Esophagus muscularis mucosa (tissue), 4 donors: ENCODE results near the gene HEATR1. TPM values are rescaled to one million over a fixed set of nuclear protein-coding genes. Genes with fewer than 3 reads are reported as not detected.

Experiments used
- DNase-seq: peaks from one replicate; pipeline ENCODE4 v3.0.0-alpha.2; 2017; ENCODE audit errors: extremely low spot score
- H3K27ac ChIP-seq, 4 donors: fragments of 200-600 bp; sonication (generic); replicated peaks in 1 of 4; 1 replicate in 3 of 4; 2 replicates in 1 of 4; pipeline ENCODE4 v1.5.1; 2016 to 2019; ENCODE audit warnings: mild to moderate bottlenecking in 1 of 4
- H3K27me3 ChIP-seq, 4 donors: fragments of 200-600 bp; sonication (generic); one replicate each; pipeline versions ENCODE4 v1.5.1 to v1.6.0; 2016 to 2019
- H3K36me3 ChIP-seq, 4 donors: fragments of 200-600 bp; sonication (generic); one replicate each; pipeline ENCODE4 v1.5.1; 2016 to 2019
- H3K4me1 ChIP-seq, 4 donors: fragments of 200-600 bp; sonication (generic); one replicate each; pipeline ENCODE4 v1.5.1; 2016 to 2019
- H3K4me3 ChIP-seq, 4 donors: fragments of 200-600 bp; sonication (generic); 1 replicate in 2 of 4; 2 replicates in 2 of 4; pipeline ENCODE4 v1.5.1; 2016 to 2019; ENCODE audit warnings: mild to moderate bottlenecking in 4 of 4, moderate library complexity in 1 of 4
- H3K9me3 ChIP-seq, 4 donors: fragments of 200-600 bp; sonication (generic); 1 replicate in 3 of 4; 2 replicates in 1 of 4; pipeline ENCODE4 v1.5.1; 2016 to 2019
- EP300 ChIP-seq: sonication (generic); formaldehyde crosslinking; IDR thresholded peaks from one replicate; pipeline ENCODE4 v1.6.1; 2017; ENCODE audit warnings: antibody characterized with exemption
- POLR2A ChIP-seq: fragments of 450-650 bp; IDR thresholded peaks from one replicate; pipeline ENCODE4 v1.6.1; 2017; ENCODE audit warnings: antibody characterized with exemption, moderate library complexity, mild to moderate bottlenecking, low read depth
- POLR2AphosphoS5 ChIP-seq, 2 donors: sonication (generic); formaldehyde crosslinking; IDR thresholded peaks; one replicate each; pipeline ENCODE4 v1.6.1; 2017; ENCODE audit warnings: antibody characterized with exemption in 2 of 2
- WGBS: methylation state at CpG from one replicate; pipeline ENCODE4 v1.1.5; 2018; 5-methylcytosine and 5-hydroxymethylcytosine counted together
- intact Hi-C: fragments of 100-400 bp; cut with DNase I; formaldehyde crosslinking; loops from one replicate; pipeline ENCODE4 v1.15.1; 2023
- total RNA-seq, 4 donors: library from RNA; depleted of rRNA; stranded (reverse); fragments of >200 nt; gene quantifications; one replicate each; pipeline versions ENCODE4 v1.1.0 to v1.2.1, GENCODE V29; 2016
- TF ChIP-seq, protein P1 (sequence below), 3 experiments: fragments of 200-600 bp in 2 of 3; fragments of 450-650 bp in 1 of 3; sonication (generic) in 2 of 3; IDR thresholded peaks; one replicate each; pipeline ENCODE4 v1.5.1; 2017 to 2019; ENCODE audit warnings: antibody characterized with exemption in 3 of 3, mild to moderate bottlenecking in 2 of 3, moderate library complexity in 1 of 3

The HEATR1 gene
- total RNA-seq, 4 donors from 2014 or later: 15.2 to 17.2 (median 16.3) TPM

- Histone ChIP-seq H3K36me3 (no peaks in the 10 kb centered on the region), H3K27ac (no peak overlapping the region), H3K4me3 (no peak overlapping the region), H3K27me3 (no peaks in the 10 kb centered on the region), H3K4me1 (no peaks in the 10 kb centered on the region), H3K9me3 (peaks cover 0 to 20% (median 13%) of the 10 kb centered on the region in 4 donors)
- intact Hi-C loops: no loop called here
- no peak for TF ChIP-seq EP300
- TF ChIP-seq, protein P1, sequence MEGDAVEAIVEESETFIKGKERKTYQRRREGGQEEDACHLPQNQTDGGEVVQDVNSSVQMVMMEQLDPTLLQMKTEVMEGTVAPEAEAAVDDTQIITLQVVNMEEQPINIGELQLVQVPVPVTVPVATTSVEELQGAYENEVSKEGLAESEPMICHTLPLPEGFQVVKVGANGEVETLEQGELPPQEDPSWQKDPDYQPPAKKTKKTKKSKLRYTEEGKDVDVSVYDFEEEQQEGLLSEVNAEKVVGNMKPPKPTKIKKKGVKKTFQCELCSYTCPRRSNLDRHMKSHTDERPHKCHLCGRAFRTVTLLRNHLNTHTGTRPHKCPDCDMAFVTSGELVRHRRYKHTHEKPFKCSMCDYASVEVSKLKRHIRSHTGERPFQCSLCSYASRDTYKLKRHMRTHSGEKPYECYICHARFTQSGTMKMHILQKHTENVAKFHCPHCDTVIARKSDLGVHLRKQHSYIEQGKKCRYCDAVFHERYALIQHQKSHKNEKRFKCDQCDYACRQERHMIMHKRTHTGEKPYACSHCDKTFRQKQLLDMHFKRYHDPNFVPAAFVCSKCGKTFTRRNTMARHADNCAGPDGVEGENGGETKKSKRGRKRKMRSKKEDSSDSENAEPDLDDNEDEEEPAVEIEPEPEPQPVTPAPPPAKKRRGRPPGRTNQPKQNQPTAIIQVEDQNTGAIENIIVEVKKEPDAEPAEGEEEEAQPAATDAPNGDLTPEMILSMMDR (IDR thresholded peaks at IDR 0.05): no peak
- TF ChIP-seq POLR2A: no peak
- WGBS: 69% methylated on average over 4 of the region's 4 CpGs
- DNase-seq: no peak
Measured at GRCh38 chr1:236623371-236624166, 19.3 kb upstream of the HEATR1 start.

DNA sequence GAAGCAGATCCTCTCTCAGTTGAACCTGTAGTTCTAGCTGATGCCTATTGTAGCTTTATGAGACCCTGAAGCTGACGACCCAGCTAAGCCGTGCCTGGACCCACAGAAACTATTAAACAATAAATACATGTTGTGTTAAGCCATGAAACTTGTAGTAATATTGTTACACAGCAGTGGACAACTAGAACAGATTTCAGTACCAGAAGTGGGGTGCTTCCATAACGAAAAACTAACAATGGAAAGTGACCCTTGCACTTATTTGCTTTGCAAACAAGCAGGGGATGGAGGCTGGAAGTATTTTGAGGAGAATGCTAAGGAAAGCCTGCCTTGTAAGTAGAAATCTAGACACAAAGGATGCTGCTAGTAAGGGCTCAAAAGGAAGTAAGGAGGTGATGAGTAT is 18.1 kb upstream of the HEATR1 start:
- H3K4me1 ChIP-seq: no peaks in the 10 kb centered on the region
- WGBS: 63% methylated on average over 3 of the region's 3 CpGs

DNA sequence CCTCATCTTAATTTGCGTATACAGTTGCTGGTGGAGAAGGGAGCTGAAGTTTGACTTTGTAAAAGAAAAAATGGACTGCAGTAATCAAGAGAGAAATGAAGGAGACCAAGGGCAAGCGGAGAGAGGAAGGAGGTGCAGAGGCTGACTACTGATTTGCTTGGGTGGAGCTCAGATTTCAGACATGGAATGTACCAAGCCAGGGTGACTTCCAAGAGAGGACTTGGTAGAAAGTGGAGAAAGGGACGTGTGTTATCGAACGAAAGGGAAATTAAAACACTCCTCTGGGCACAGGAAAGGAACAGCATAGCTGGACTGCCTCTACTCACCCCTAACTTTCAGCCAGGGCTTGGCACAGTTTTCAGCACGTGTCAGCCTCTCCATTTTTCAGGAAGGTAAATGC is 15.1 kb upstream of the HEATR1 start:
- H3K4me1 ChIP-seq: no peaks in the 10 kb centered on the region
- H3K4me3 ChIP-seq: no peak overlapping the region
- H3K9me3 ChIP-seq: peaks cover 0 to 20% (median 13%) of the 10 kb centered on the region in 4 donors
- no peak overlapping the region for H3K27ac ChIP-seq
- no peaks in the 10 kb centered on the region for H3K36me3 ChIP-seq
- TF ChIP-seq, protein P1 (IDR thresholded peaks at IDR 0.05): no peak
- TF ChIP-seq POLR2AphosphoS5 (IDR thresholded peaks at IDR 0.05): no peak
- TF ChIP-seq POLR2A: no peak
- TF ChIP-seq EP300: no peak
- intact Hi-C loops: no loop called here
- WGBS: 86% methylated on average over 6 of the region's 6 CpGs
- peaks cover 0 to 5% (median 0%) of the 10 kb centered on the region in 4 donors for H3K27me3 ChIP-seq
- no peak for DNase-seq

More for the DNA sequence above, 18.1 kb upstream of the HEATR1 start:
- Histone ChIP-seq H3K9me3 (peaks cover 0 to 20% (median 13%) of the 10 kb centered on the region in 4 donors), H3K27me3 (no peaks in the 10 kb centered on the region), H3K36me3 (no peaks in the 10 kb centered on the region), H3K4me3 (no peak overlapping the region), H3K27ac (no peak overlapping the region)
- intact Hi-C loops: no loop called here
- TF ChIP-seq, protein P1 (IDR thresholded peaks at IDR 0.05): no peak
- no peak for TF ChIP-seq EP300
- no peak for DNase-seq

DNA sequence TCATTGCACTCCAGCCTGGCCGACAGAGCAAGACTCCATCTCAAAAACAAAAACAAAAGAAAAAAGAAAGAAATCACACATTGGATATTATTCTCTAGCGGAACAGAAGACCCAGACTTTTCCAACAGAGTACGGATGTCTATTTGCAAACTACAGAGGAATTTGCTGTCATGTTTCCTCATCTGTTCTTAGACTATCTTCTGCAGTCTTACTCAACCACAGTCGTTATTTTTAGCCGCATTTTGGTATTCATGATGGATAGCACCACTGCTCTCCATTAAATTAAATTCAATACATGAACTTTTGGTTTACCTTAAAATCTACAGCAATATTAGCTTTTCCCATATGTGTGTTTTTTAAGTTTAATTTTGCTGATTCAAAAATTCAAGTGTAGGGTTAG is 14.2 kb upstream of the HEATR1 start:
- intact Hi-C loops: no loop called here
- no peak overlapping the region for H3K4me3 ChIP-seq
- no peak for DNase-seq
- no peaks in the 10 kb centered on the region for H3K4me1 ChIP-seq
- TF ChIP-seq POLR2A: no peak
- no peak for TF ChIP-seq POLR2AphosphoS5 (IDR thresholded peaks at IDR 0.05)
- TF ChIP-seq, protein P1 (IDR thresholded peaks at IDR 0.05): no peak
- no peak for TF ChIP-seq EP300
- WGBS: 85% methylated on average over 5 of the region's 5 CpGs
- H3K27me3 ChIP-seq: peaks cover 0 to 6% (median 0%) of the 10 kb centered on the region in 4 donors
- no peaks in the 10 kb centered on the region for H3K36me3 ChIP-seq
- no peak overlapping the region for H3K27ac ChIP-seq
- peaks cover 0 to 18% (median 13%) of the 10 kb centered on the region in 4 donors for H3K9me3 ChIP-seq
